ENCODE measurements around the gene SLC16A10. TPM values are rescaled to one million over a fixed set of nuclear protein-coding genes. Genes with fewer than 3 reads are reported as not detected.
A peak's percentile ranks its signal among the peaks of the same experiment; 100 is the strongest.

SLC16A10 gene
- polyA plus RNA-seq, 3 donors = 0.05 to 0.15 TPM; not detected in 1

GRCh38 chr6:111237852-111238251, 150.5 kb downstream of the SLC16A10 start:
- peaks cover 0 to 4% of the 10 kb centered on the region in 2 donors for H3K36me3 Mint-ChIP-seq
- Histone ChIP-seq H4K20me1 (ENCODE audit: insufficient read depth, low read length) (no peaks in the 10 kb centered on the region), H3K36me3 (replicated peaks in 1 of 2; ENCODE audit: control insufficient read depth in 1 of 2, insufficient read depth in 2 of 2, low read length in 2 of 2) (no peaks in the 10 kb centered on the region), H3K9me3 (replicated peaks in 1 of 2; ENCODE audit: control insufficient read depth in 1 of 2, insufficient read depth in 1 of 2, low read length in 2 of 2) (no peaks in the 10 kb centered on the region), H3K79me2 (ENCODE audit: insufficient read depth, low read length) (no peaks in the 10 kb centered on the region), H3K9ac (ENCODE audit: insufficient read depth, low read length, poor library complexity, severe bottlenecking) (no peak overlapping the region), H2AFZ (ENCODE audit: insufficient read depth, low read depth, low read length, poor library complexity, severe bottlenecking) (no peak overlapping the region), H3K27ac (ENCODE audit: low read depth in 1 of 2, low read length in 2 of 2) (peak overlapping the region in 1 of 2 donors; percentile 85), H3K4me2 (replicated peaks; ENCODE audit: extremely low read depth, low read length, poor library complexity, severe bottlenecking) (no peak overlapping the region), H3K4me3 (replicated peaks in 1 of 3; ENCODE audit: low read depth in 2 of 3, low read length in 3 of 3) (no peak overlapping the region), H3K27me3 (ENCODE audit: control insufficient read depth in 2 of 2, insufficient read depth in 2 of 2, low read length in 2 of 2) (no peaks in the 10 kb centered on the region), H3K4me1 (ENCODE audit: control insufficient read depth in 1 of 2, insufficient read depth in 2 of 2, low read length in 2 of 2) (peaks cover 25 to 30% of the 10 kb centered on the region in 2 donors)
- H3K27ac Mint-ChIP-seq = peak overlapping the region in 4 of 7 donors; percentile 21 to 94 (median 72)
- intact Hi-C loops (cut with micrococcal nuclease) = loop anchor here in 1 of 2 donors (5.0 kb wide), 1 partner anchor 121 kb away; no protein-coding TSS in a partner anchor
- TF ChIP-seq CTCF (IDR thresholded peaks at IDR 0.05) = no peak
- H3K4me1 Mint-ChIP-seq = peaks cover 28% of the 10 kb centered on the region
- no peaks in the 10 kb centered on the region for H3K27me3 Mint-ChIP-seq (ENCODE audit: low read depth in 3 of 3)
- H3K4me3 Mint-ChIP-seq = no peak overlapping the region
- peaks cover 0 to 4% (median 2%) of the 10 kb centered on the region in 7 donors for H3K9me3 Mint-ChIP-seq
- peak; percentile 40 to 77 (median 67) for DNase-seq
- WGBS (ENCODE audit: insufficient coverage) = no CpG with 5 or more reads among the region's 2 CpGs

GRCh38 chr6:111238464-111239119, 151.3 kb downstream of the SLC16A10 start:
- H3K27me3 Mint-ChIP-seq (ENCODE audit: low read depth in 3 of 3) = peaks cover 0 to 2% (median 0%) of the 10 kb centered on the region in 3 donors
- no peaks in the 10 kb centered on the region for H3K27me3 ChIP-seq (ENCODE audit: control insufficient read depth in 2 of 2, insufficient read depth in 2 of 2, low read length in 2 of 2)
- peaks cover 28% of the 10 kb centered on the region for H3K4me1 Mint-ChIP-seq
- peak overlapping the region; percentile 61 for H3K4me2 ChIP-seq (replicated peaks; ENCODE audit: extremely low read depth, low read length, poor library complexity, severe bottlenecking)
- no peaks in the 10 kb centered on the region for H3K36me3 ChIP-seq (replicated peaks in 1 of 2; ENCODE audit: control insufficient read depth in 1 of 2, insufficient read depth in 2 of 2, low read length in 2 of 2)
- no peak overlapping the region for H3K4me3 Mint-ChIP-seq
- no peaks in the 10 kb centered on the region for H4K20me1 ChIP-seq (ENCODE audit: insufficient read depth, low read length)
- no peaks in the 10 kb centered on the region for H3K79me2 ChIP-seq (ENCODE audit: insufficient read depth, low read length)
- H2AFZ ChIP-seq (ENCODE audit: insufficient read depth, low read depth, low read length, poor library complexity, severe bottlenecking) = no peak overlapping the region
- DNase-seq = peak; percentile 84 to 96 (median 91)
- H3K9me3 ChIP-seq (replicated peaks in 1 of 2; ENCODE audit: control insufficient read depth in 1 of 2, insufficient read depth in 1 of 2, low read length in 2 of 2) = no peaks in the 10 kb centered on the region
- H3K36me3 Mint-ChIP-seq = peaks cover 0 to 4% of the 10 kb centered on the region in 2 donors
- WGBS (ENCODE audit: insufficient coverage) = no CpG with 5 or more reads among the region's 4 CpGs
- H3K27ac ChIP-seq (ENCODE audit: low read depth in 1 of 2, low read length in 2 of 2) = peak overlapping the region in 1 of 2 donors; percentile 85
- peaks cover 0 to 4% (median 2%) of the 10 kb centered on the region in 7 donors for H3K9me3 Mint-ChIP-seq
- peaks cover 25 to 30% of the 10 kb centered on the region in 2 donors for H3K4me1 ChIP-seq (ENCODE audit: control insufficient read depth in 1 of 2, insufficient read depth in 2 of 2, low read length in 2 of 2)
- H3K4me3 ChIP-seq (replicated peaks in 1 of 3; ENCODE audit: low read depth in 2 of 3, low read length in 3 of 3) = peak overlapping the region in 1 of 3 experiments; percentile 44
- H3K27ac Mint-ChIP-seq = peak overlapping the region; percentile 58 to 97 (median 85)
- TF ChIP-seq CTCF (IDR thresholded peaks at IDR 0.05) = no peak
- intact Hi-C loops (cut with micrococcal nuclease) = loop anchor here in 1 of 2 donors (5.0 kb wide), 1 partner anchor 121 kb away; no protein-coding TSS in a partner anchor
- H3K9ac ChIP-seq (ENCODE audit: insufficient read depth, low read length, poor library complexity, severe bottlenecking) = no peak overlapping the region

All from CD14-positive monocyte (primary cell).